Breast epithelium (tissue), 3 donors: ENCODE data around the gene ABT1.

Experiments
- POLR2AphosphoS5 ChIP-seq, 3 donors: sonication (generic); formaldehyde crosslinking; IDR thresholded peaks; one replicate each; pipeline ENCODE4 v1.6.1; 2017; ENCODE audit warnings: antibody characterized with exemption in 3 of 3
- TF ChIP-seq, protein P1 (sequence below), 3 donors: fragments of 450-650 bp; IDR thresholded peaks; one replicate each; pipeline ENCODE4 v1.5.1; 2016 to 2017; ENCODE audit warnings: antibody characterized with exemption in 3 of 3, mild to moderate bottlenecking in 3 of 3, moderate library complexity in 3 of 3

DNA sequence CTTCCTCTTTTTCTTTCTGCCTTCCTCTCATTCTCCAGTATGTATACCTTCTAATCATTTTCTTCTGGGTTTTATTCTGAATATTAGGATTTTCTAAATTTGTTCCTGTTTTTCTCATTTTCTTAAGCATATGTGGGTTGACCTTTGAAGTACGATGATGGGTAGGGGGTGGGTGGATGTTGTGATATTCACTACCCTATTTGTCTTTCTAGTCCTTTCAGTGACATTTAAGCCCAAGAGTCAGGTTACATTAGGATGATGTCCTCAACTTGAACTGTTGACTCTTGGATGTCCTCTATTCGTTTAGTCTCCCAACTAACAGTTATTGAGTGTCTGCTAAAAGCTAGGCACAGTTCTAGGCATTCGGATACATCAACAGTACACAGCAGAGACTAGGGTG is 7.3 kb downstream of the ABT1 start:
- TF ChIP-seq, protein P1, sequence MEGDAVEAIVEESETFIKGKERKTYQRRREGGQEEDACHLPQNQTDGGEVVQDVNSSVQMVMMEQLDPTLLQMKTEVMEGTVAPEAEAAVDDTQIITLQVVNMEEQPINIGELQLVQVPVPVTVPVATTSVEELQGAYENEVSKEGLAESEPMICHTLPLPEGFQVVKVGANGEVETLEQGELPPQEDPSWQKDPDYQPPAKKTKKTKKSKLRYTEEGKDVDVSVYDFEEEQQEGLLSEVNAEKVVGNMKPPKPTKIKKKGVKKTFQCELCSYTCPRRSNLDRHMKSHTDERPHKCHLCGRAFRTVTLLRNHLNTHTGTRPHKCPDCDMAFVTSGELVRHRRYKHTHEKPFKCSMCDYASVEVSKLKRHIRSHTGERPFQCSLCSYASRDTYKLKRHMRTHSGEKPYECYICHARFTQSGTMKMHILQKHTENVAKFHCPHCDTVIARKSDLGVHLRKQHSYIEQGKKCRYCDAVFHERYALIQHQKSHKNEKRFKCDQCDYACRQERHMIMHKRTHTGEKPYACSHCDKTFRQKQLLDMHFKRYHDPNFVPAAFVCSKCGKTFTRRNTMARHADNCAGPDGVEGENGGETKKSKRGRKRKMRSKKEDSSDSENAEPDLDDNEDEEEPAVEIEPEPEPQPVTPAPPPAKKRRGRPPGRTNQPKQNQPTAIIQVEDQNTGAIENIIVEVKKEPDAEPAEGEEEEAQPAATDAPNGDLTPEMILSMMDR (IDR thresholded peaks at IDR 0.05) = no peak
- no peak for TF ChIP-seq POLR2AphosphoS5 (IDR thresholded peaks at IDR 0.05)
